Spleen (tissue), 7 donors: ENCODE data around the gene SEPTIN12.

Source experiments
- POLR2A ChIP-seq, 3 donors: fragments of 450-650 bp; IDR thresholded peaks; one replicate each; pipeline ENCODE4 v1.5.1; 2017; ENCODE audit warnings: antibody characterized with exemption in 3 of 3, mild to moderate bottlenecking in 1 of 3
- POLR2AphosphoS5 ChIP-seq, 3 donors: sonication (generic); formaldehyde crosslinking; IDR thresholded peaks; one replicate each; pipeline ENCODE4 v1.5.1; 2017; ENCODE audit warnings: antibody characterized with exemption in 3 of 3
- TF ChIP-seq, protein P1 (sequence below), 11 experiments: fragments of 200-600 bp in 7 of 11; fragments of 450-650 bp in 4 of 11; sonication (generic) in 4 of 11; IDR thresholded peaks in 8 of 11; conservative IDR thresholded peaks in 3 of 11; 1 replicate in 7 of 11; 2 replicates in 4 of 11; pipeline versions ENCODE4 v1.4.0 to v1.8.0; 2016 to 2021; ENCODE audit warnings: antibody characterized with exemption in 11 of 11, inconsistent platforms in 4 of 11, mild to moderate bottlenecking in 1 of 11
- donor health status: DM: no; HTN: no; CAD: no; lungs with moderate emphysema.
- donor health status: DM: no; HTN: no; CAD: no.
- donor health status: DM: no; HTN: no; CAD: no.

DNA sequence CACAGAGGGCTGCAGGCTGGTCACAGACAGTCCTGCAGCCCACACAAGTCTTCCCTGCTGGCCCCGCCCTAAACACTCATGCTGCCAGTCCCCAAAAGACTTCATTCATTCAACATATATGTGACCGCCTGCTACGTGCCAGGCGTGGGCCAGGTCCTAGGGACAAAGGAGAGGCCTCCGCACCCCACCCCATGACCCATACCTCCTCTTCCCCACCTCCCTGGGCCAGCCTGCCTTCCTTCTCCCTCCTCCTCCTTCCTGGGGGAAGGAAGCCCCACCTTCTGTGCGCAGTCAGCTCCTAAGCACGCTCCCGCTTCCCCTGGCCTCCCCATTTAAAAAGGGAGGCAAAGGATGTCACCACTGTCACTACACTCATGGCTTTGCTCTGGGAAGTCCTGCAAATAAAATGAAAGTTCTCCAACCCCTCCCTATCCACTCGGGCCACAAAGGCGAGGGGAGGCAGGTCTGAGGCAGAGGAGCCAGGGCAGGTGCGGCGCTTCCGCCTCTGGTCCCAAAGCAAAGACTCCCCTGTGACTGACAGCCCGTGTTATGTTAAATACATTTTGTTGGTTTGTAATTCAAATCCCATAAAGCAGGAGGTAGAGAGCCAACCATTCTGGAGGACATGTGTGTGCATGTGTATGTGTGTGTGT, 44.8 kb downstream of the SEPTIN12 start:
- TF ChIP-seq, protein P1, sequence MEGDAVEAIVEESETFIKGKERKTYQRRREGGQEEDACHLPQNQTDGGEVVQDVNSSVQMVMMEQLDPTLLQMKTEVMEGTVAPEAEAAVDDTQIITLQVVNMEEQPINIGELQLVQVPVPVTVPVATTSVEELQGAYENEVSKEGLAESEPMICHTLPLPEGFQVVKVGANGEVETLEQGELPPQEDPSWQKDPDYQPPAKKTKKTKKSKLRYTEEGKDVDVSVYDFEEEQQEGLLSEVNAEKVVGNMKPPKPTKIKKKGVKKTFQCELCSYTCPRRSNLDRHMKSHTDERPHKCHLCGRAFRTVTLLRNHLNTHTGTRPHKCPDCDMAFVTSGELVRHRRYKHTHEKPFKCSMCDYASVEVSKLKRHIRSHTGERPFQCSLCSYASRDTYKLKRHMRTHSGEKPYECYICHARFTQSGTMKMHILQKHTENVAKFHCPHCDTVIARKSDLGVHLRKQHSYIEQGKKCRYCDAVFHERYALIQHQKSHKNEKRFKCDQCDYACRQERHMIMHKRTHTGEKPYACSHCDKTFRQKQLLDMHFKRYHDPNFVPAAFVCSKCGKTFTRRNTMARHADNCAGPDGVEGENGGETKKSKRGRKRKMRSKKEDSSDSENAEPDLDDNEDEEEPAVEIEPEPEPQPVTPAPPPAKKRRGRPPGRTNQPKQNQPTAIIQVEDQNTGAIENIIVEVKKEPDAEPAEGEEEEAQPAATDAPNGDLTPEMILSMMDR (IDR thresholded peaks at IDR 0.05 in 8 of 11, conservative IDR thresholded peaks at IDR 0.05 in 3 of 11): no peak
- TF ChIP-seq POLR2A (IDR thresholded peaks at IDR 0.05): no peak
- peak; percentile 21 to 39 (median 34) for TF ChIP-seq POLR2AphosphoS5 (IDR thresholded peaks at IDR 0.05)
